IMR-90 (cell line): ENCODE data around the gene TRAF3.
A peak's percentile ranks its signal among the peaks of the same experiment; 100 is the strongest.

ENCODE experiments used
- CEBPB ChIP-seq: IDR thresholded peaks from 2 replicates; pipeline ENCODE4 v1.6.1; 2012; ENCODE audit warnings: low read depth, low read length, improper control_type of control experiment
- CHD1 ChIP-seq: IDR thresholded peaks from 2 replicates; pipeline ENCODE4 v1.6.1; 2012; ENCODE audit warnings: low read depth, low read length, improper control_type of control experiment
- CTCF ChIP-seq: conservative IDR thresholded peaks from 2 replicates; pipeline ENCODE4 v1.5.1; 2012; ENCODE audit warnings: mild to moderate bottlenecking, low read depth, low read length, improper control_type of control experiment
- ELK1 ChIP-seq: fragments of 150-350 bp; IDR thresholded peaks from 2 replicates; pipeline ENCODE4 v1.6.1; 2016; ENCODE audit warnings: low read depth, mild to moderate bottlenecking, low read length, moderate library complexity, borderline replicate concordance
- MAZ ChIP-seq: IDR thresholded peaks from 2 replicates; pipeline ENCODE4 v1.6.1; 2012; ENCODE audit warnings: low read depth, mild to moderate bottlenecking, low read length, improper control_type of control experiment, moderate library complexity, borderline replicate concordance
- MXI1 ChIP-seq: IDR thresholded peaks from 2 replicates; pipeline ENCODE4 v1.6.1; 2012; ENCODE audit warnings: low read depth, mild to moderate bottlenecking, low read length, moderate library complexity, borderline replicate concordance
- POLR2A ChIP-seq: IDR thresholded peaks from 2 replicates; pipeline ENCODE4 v1.6.1; 2012; ENCODE audit warnings: mild to moderate bottlenecking, low read depth, low read length
- RAD21 ChIP-seq: IDR thresholded peaks from 2 replicates; pipeline ENCODE4 v1.6.1; 2012; ENCODE audit warnings: low read length, improper control_type of control experiment
- RCOR1 ChIP-seq: IDR thresholded peaks from 2 replicates; pipeline ENCODE4 v1.6.1; 2012; ENCODE audit warnings: mild to moderate bottlenecking, low read length, improper control_type of control experiment; ENCODE audit not compliant: insufficient replicate concordance
- RFX5 ChIP-seq: IDR thresholded peaks from 2 replicates; pipeline ENCODE4 v1.8.0; 2012; ENCODE audit warnings: low read depth, mild to moderate bottlenecking, low read length, moderate library complexity
- SMC3 ChIP-seq: fragments of 150-350 bp; IDR thresholded peaks from 2 replicates; pipeline ENCODE4 v1.6.1; 2016; ENCODE audit warnings: low read depth, mild to moderate bottlenecking, antibody characterized with exemption, low read length, moderate library complexity
- USF2 ChIP-seq: fragments of 150-350 bp; IDR thresholded peaks from 2 replicates; pipeline ENCODE4 v1.6.1; 2017; ENCODE audit warnings: mild to moderate bottlenecking, antibody characterized with exemption, low read length, low read depth

GRCh38 chr14:102772781-102773570 lies 4.3 kb upstream of the TRAF3 start:
- TF ChIP-seq CTCF (peak; percentile 28; the same call in 1 of the 2 replicates), RFX5 (no peak), POLR2A (no peak), SMC3 (no peak), RAD21 (no peak), RCOR1 (no peak), USF2 (no peak), ELK1 (no peak), MAZ (no peak), MXI1 (no peak), CEBPB (no peak), CHD1 (no peak)
